ENCODE measurements around the gene SLC7A6OS. TPM values are rescaled to one million over a fixed set of nuclear protein-coding genes. Genes with fewer than 3 reads are reported as not detected.

Gene SLC7A6OS
- total RNA-seq, 1 experiment from 2014 or later, result 16.4 TPM

DNA sequence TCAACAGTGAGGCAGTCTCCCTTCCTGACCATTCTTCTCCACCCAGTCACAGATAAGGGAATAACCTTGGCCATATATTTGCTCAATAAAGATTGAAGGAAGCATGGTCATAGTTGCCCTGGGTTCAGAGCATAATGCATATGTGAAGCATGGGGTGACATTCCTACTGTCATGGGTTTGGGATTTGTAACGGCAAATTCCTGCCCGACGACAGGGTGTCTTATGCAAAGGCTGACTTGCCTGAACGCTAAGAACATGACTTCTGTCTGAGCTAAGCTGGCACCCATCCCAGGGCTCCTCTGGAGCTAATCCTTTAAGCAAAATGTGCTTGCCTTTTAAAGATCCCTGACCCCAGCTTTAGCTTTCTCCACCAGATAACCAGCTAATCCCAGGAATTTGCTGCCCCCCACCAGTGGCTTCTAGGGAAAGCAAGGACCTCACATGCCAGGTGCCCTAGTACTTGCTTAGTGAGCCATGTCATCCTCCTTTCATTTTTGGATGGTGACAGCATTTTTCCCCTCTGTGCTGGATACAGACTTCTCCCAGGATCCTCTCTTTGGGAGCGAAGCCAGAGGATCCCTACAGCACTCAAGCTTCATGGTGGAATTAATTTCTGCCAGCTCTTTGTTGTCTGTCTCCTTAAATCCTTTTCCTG, 11.7 kb downstream of the SLC7A6OS start:
- no peaks in the 10 kb centered on the region for H4K20me1 ChIP-seq (ENCODE audit: insufficient read depth)
- POLR2A ChIA-PET, result no interaction called here
- CTCF ChIA-PET, result no interaction called here
- DNase-seq (ENCODE audit: low read depth, low spot score) (no peak), ATAC-seq (no peak)
- H3K9ac ChIP-seq (ENCODE audit: low read length), result no peak overlapping the region
- H2AFZ ChIP-seq (ENCODE audit: low read depth, low read length, poor library complexity, severe bottlenecking), result no peak overlapping the region
- H3K4me3 ChIP-seq (replicated peaks in 1 of 2; ENCODE audit: low read depth in 1 of 2, low read length in 2 of 2), result no peak overlapping the region
- no peak overlapping the region for H3K4me2 ChIP-seq (ENCODE audit: low read length)
- no peaks in the 10 kb centered on the region for H3K27me3 ChIP-seq (ENCODE audit: insufficient read depth, low read length)
- 0 out of 2 replicates have a peak overlapping the region, but pooled peaks have one; percentile 10 for H3K27ac ChIP-seq (ENCODE audit: low read depth, low read length)
- no TSS peak for BruUV-seq (replicated peaks)
- no peaks in the 10 kb centered on the region for H3K9me2 ChIP-seq (ENCODE audit: insufficient read depth)
- no peak for TF ChIP-seq CBX3 (IDR thresholded peaks at IDR 0.05; ENCODE audit: low read depth)
- TF ChIP-seq YY1 (IDR thresholded peaks at IDR 0.05; ENCODE audit: extremely low read depth, insufficient replicate concordance, low read depth, low read length), result no peak
- no peak for TF ChIP-seq ZFX (IDR thresholded peaks at IDR 0.05)
- TF ChIP-seq SIN3A (IDR thresholded peaks at IDR 0.05; ENCODE audit: low read depth), result no peak
- no peak for TF ChIP-seq TCF7L2 (IDR thresholded peaks at IDR 0.05; ENCODE audit: borderline replicate concordance, extremely low read depth, insufficient read depth, insufficient read length)
- no peak for TF ChIP-seq ZBTB33 (IDR thresholded peaks at IDR 0.05; ENCODE audit: extremely low read depth, insufficient replicate concordance, low read length)
- TF ChIP-seq, protein P1, sequence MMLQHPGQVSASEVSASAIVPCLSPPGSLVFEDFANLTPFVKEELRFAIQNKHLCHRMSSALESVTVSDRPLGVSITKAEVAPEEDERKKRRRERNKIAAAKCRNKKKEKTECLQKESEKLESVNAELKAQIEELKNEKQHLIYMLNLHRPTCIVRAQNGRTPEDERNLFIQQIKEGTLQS (IDR thresholded peaks at IDR 0.05), result no peak
- no peak for TF ChIP-seq CEBPB (IDR thresholded peaks at IDR 0.05; ENCODE audit: low read depth)
- TF ChIP-seq MAX (IDR thresholded peaks at IDR 0.05), result no peak
- H3K36me3 ChIP-seq (ENCODE audit: control insufficient read depth in 1 of 2, insufficient read depth in 2 of 2, low read length in 2 of 2), result peaks cover 35 to 78% of the 10 kb centered on the region in 2 experiments
- peaks cover 7% of the 10 kb centered on the region; the same call in 1 of the 2 replicates for H3K79me2 ChIP-seq (ENCODE audit: insufficient read depth, low read length)
- no peaks in the 10 kb centered on the region for H3K9me3 ChIP-seq (ENCODE audit: control insufficient read depth in 1 of 2, insufficient read depth in 1 of 2, low read depth in 1 of 2, low read length in 2 of 2)
- intact Hi-C loops (cut with micrococcal nuclease), result no loop called here
- RAD21 ChIA-PET (ENCODE audit: low non-redundant PET in 1 of 2, low total read pairs in 2 of 2, uncharacterized antibody in 2 of 2, unreplicated experiment in 2 of 2), result no interaction called here
- H3K4me1 ChIP-seq (ENCODE audit: control insufficient read depth in 1 of 2, insufficient read depth in 2 of 2, low read length in 2 of 2), result no peaks in the 10 kb centered on the region
